ENCODE measurements around the gene KLC1. TPM values are rescaled to one million over a fixed set of nuclear protein-coding genes. Genes with fewer than 3 reads are reported as not detected.

Gene KLC1
- total and polyA plus RNA-seq, 2 of the 8 experiments (the other 6 are each of a cell fraction or from before 2014, with no cell fraction given) = 84.6 to 134 TPM

DNA sequence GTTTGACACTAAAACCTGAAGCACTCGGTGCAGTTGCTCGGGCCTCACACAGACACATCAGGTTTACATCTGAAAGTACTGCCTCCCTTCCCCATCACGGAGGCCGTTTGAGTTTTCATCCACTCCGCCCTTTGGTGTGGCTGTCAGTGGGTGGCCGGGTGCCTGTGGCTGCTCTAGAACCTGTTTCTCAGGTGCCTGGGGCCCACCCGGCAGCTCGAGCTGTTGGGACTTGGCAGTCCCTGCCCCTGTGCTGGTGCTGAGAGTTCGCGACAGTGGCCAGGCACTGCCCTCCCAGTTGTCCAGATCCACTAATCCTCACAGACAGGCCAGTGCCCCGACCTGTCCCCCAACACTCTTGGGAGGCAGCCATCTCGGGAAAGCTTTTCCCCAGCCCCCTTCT lies 63.9 kb downstream of the KLC1 start (continued):
- TF ChIP-seq CHD7 (IDR thresholded peaks at IDR 0.05; ENCODE audit: insufficient replicate concordance, low read length) (no peak), SP1 (IDR thresholded peaks at IDR 0.05; ENCODE audit: low read depth, low read length) (no peak), RXRA (IDR thresholded peaks at IDR 0.05; ENCODE audit: insufficient read depth, low read depth, low read length) (no peak), SAP30 (IDR thresholded peaks at IDR 0.05; ENCODE audit: insufficient read depth, insufficient replicate concordance, low read length) (no peak), KDM5A (IDR thresholded peaks at IDR 0.05; ENCODE audit: low read length) (no peak), CBX5 (IDR thresholded peaks at IDR 0.05; ENCODE audit: low read depth, low read length) (no peak), CEBPB (IDR thresholded peaks at IDR 0.05; ENCODE audit: low read depth, low read length) (no peak), CTCF (IDR thresholded peaks at IDR 0.05; ENCODE audit: control extremely low read depth in 1 of 3, insufficient read depth in 1 of 3, low read depth in 1 of 3, low read length in 3 of 3) (no peak), SUZ12 (IDR thresholded peaks at IDR 0.05; ENCODE audit: low read length) (no peak), YY1 (IDR thresholded peaks at IDR 0.05; ENCODE audit: low read depth, low read length) (no peak)
